Neural cell (in vitro differentiated cells): ENCODE results near the gene SLC25A29. TPM values are rescaled to one million over a fixed set of nuclear protein-coding genes. Genes with fewer than 3 reads are reported as not detected.

ENCODE experiments used
- H2AFZ ChIP-seq: fragments of 200-600, 300-800 bp; sonication (generic), shearing (Covaris generic); 2 replicates; pipeline ENCODE4 v1.6.0; 2014; ENCODE audit warnings: low read depth, mild to moderate bottlenecking, antibody characterized with exemption, low read length, moderate library complexity
- H3F3A ChIP-seq: fragments of 200-600 bp; shearing (Covaris generic); 2 replicates; pipeline ENCODE4 v1.6.1; 2016; ENCODE audit warnings: mild to moderate bottlenecking, moderate library complexity, mixed read lengths, antibody characterized with exemption, low read length; ENCODE audit not compliant: insufficient read depth, poor library complexity, severe bottlenecking
- H3K27ac ChIP-seq: fragments of 200-600, 300-800 bp; sonication (generic), shearing (Covaris generic); 2 replicates; pipeline ENCODE4 v1.5.1; 2014; ENCODE audit warnings: mild to moderate bottlenecking, low read length, moderate library complexity
- H3K27me3 ChIP-seq: fragments of 300-800, 200-600 bp; sonication (generic), shearing (Covaris generic); 2 replicates; pipeline ENCODE4 v1.6.0; 2014; ENCODE audit warnings: mild to moderate bottlenecking, low read depth, low read length, moderate library complexity; ENCODE audit not compliant: insufficient read depth
- H3K36me3 ChIP-seq: fragments of 300-800, 200-600 bp; sonication (generic), shearing (Covaris generic); 2 replicates; pipeline ENCODE4 v1.5.1; 2014; ENCODE audit warnings: mild to moderate bottlenecking, antibody characterized with exemption, low read length, moderate library complexity; ENCODE audit not compliant: insufficient read depth
- H3K4me2 ChIP-seq: fragments of 300-800, 200-600 bp; sonication (generic), shearing (Covaris generic); 2 replicates; pipeline ENCODE4 v1.6.0; 2014; ENCODE audit warnings: mild to moderate bottlenecking, low read length
- H3K4me3 ChIP-seq: fragments of 300-800, 200-600 bp; sonication (generic), shearing (Covaris generic); 2 replicates; pipeline ENCODE4 v1.5.1; 2014; ENCODE audit warnings: mild to moderate bottlenecking, low read length, moderate library complexity
- H3K79me2 ChIP-seq: fragments of 200-600 bp; shearing (Covaris generic); replicated peaks from 2 replicates; pipeline ENCODE4 v1.6.0; 2014; ENCODE audit warnings: mild to moderate bottlenecking, low read length, moderate library complexity; ENCODE audit not compliant: insufficient read depth
- H3K9ac ChIP-seq: fragments of 300-800, 200-600 bp; sonication (generic), shearing (Covaris generic); 2 replicates; pipeline ENCODE4 v1.6.1; 2016; ENCODE audit warnings: mild to moderate bottlenecking, low read length, mixed read lengths
- H3K9me2 ChIP-seq: fragments of 200-600 bp; shearing (Covaris generic); 2 replicates; pipeline ENCODE4 v1.6.1; 2016; ENCODE audit warnings: mild to moderate bottlenecking, low read length, mixed read lengths; ENCODE audit not compliant: insufficient read depth
- H3K9me3 ChIP-seq: fragments of 200-600, 300-800 bp; sonication (generic), shearing (Covaris generic); 2 replicates; pipeline ENCODE4 v1.6.1; 2016; ENCODE audit warnings: mild to moderate bottlenecking, mixed run types, low read length, moderate library complexity, mixed read lengths
- H4K20me1 ChIP-seq: fragments of 200-600 bp; shearing (Covaris generic); 2 replicates; pipeline ENCODE4 v1.6.1; 2016; ENCODE audit warnings: mild to moderate bottlenecking, mixed run types; ENCODE audit not compliant: insufficient read depth
- EP300 ChIP-seq: fragments of 450-650 bp; conservative IDR thresholded peaks from 2 replicates; pipeline ENCODE4 v1.6.1; 2014; ENCODE audit warnings: antibody characterized with exemption, mild to moderate bottlenecking, moderate library complexity; ENCODE audit not compliant: poor library complexity, severe bottlenecking
- EZH2 ChIP-seq: fragments of 200-600, 300-800 bp; shearing (Covaris generic), sonication (generic); IDR thresholded peaks from 2 replicates; pipeline ENCODE4 v1.6.1; 2014; ENCODE audit warnings: antibody characterized with exemption, low read length, borderline replicate concordance, mild to moderate bottlenecking; ENCODE audit not compliant: insufficient read depth, poor library complexity, severe bottlenecking
- MXI1 ChIP-seq: fragments of 450-650 bp; conservative IDR thresholded peaks from 2 replicates; pipeline ENCODE4 v1.6.1; 2014; ENCODE audit warnings: antibody characterized with exemption, mild to moderate bottlenecking; ENCODE audit not compliant: poor library complexity, severe bottlenecking
- POLR2AphosphoS5 ChIP-seq: IDR thresholded peaks from 2 replicates; pipeline ENCODE4 v1.6.1; 2012
- RAD21 ChIP-seq: fragments of 450-650 bp; conservative IDR thresholded peaks from 2 replicates; pipeline ENCODE4 v1.6.1; 2014; ENCODE audit warnings: antibody characterized with exemption, mild to moderate bottlenecking, moderate library complexity
- REST ChIP-seq: IDR thresholded peaks from 2 replicates; pipeline ENCODE4 v1.6.1; 2012; ENCODE audit warnings: borderline replicate concordance
- SMC3 ChIP-seq: fragments of 450-650 bp; conservative IDR thresholded peaks from 2 replicates; pipeline ENCODE4 v1.6.1; 2014; ENCODE audit warnings: antibody characterized with exemption, mild to moderate bottlenecking, moderate library complexity; ENCODE audit not compliant: poor library complexity
- TAF1 ChIP-seq: IDR thresholded peaks from 2 replicates; pipeline ENCODE4 v1.6.1; 2012; ENCODE audit warnings: low read depth
- polyA plus RNA-seq: library from polyadenylated mRNA; depleted of rRNA; stranded (reverse); fragments of >200 nt; gene quantifications from 2 replicates; pipeline ENCODE4 v1.2.3, GENCODE V29; 2014
- TF ChIP-seq, protein P1 (sequence below): fragments of 450-650 bp; IDR thresholded peaks from 2 replicates; pipeline ENCODE4 v1.5.1; 2014; ENCODE audit warnings: antibody characterized with exemption, mild to moderate bottlenecking, moderate library complexity; ENCODE audit not compliant: poor library complexity, severe bottlenecking

Gene SLC25A29
- polyA plus RNA-seq, 1 donor from 2014 or later: 447 TPM

- H4K20me1 ChIP-seq: no peaks in the 10 kb centered on the region
- H3K36me3 ChIP-seq: no peaks in the 10 kb centered on the region
- no peaks in the 10 kb centered on the region for H3K9me2 ChIP-seq
- H3K79me2 ChIP-seq: no peaks in the 10 kb centered on the region
- no peak overlapping the region for H2AFZ ChIP-seq
- H3K4me3 ChIP-seq: no peak overlapping the region
- TF ChIP-seq, protein P1, sequence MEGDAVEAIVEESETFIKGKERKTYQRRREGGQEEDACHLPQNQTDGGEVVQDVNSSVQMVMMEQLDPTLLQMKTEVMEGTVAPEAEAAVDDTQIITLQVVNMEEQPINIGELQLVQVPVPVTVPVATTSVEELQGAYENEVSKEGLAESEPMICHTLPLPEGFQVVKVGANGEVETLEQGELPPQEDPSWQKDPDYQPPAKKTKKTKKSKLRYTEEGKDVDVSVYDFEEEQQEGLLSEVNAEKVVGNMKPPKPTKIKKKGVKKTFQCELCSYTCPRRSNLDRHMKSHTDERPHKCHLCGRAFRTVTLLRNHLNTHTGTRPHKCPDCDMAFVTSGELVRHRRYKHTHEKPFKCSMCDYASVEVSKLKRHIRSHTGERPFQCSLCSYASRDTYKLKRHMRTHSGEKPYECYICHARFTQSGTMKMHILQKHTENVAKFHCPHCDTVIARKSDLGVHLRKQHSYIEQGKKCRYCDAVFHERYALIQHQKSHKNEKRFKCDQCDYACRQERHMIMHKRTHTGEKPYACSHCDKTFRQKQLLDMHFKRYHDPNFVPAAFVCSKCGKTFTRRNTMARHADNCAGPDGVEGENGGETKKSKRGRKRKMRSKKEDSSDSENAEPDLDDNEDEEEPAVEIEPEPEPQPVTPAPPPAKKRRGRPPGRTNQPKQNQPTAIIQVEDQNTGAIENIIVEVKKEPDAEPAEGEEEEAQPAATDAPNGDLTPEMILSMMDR: no peak
- TF ChIP-seq EZH2: no peak
- TF ChIP-seq MXI1: no peak
- no peak for TF ChIP-seq TAF1
- TF ChIP-seq SMC3: no peak
- TF ChIP-seq POLR2AphosphoS5: no peak
- TF ChIP-seq RAD21: no peak
- no peak for TF ChIP-seq EP300
- TF ChIP-seq REST: no peak
- no peaks in the 10 kb centered on the region for H3F3A ChIP-seq
- H3K4me2 ChIP-seq: no peak overlapping the region
- no peak overlapping the region for H3K9ac ChIP-seq
- H3K9me3 ChIP-seq: no peaks in the 10 kb centered on the region
- H3K27me3 ChIP-seq: no peaks in the 10 kb centered on the region
- H3K27ac ChIP-seq: no peak overlapping the region
Measured at GRCh38 chr14:100328495-100329163, 22.4 kb upstream of the SLC25A29 start.

- H3K9me3 ChIP-seq: no peaks in the 10 kb centered on the region
- H3K27me3 ChIP-seq: no peaks in the 10 kb centered on the region
- no peak for TF ChIP-seq EZH2
- no peak for TF ChIP-seq TAF1
- TF ChIP-seq REST: no peak
- TF ChIP-seq EP300: no peak
- H4K20me1 ChIP-seq: no peaks in the 10 kb centered on the region
- no peaks in the 10 kb centered on the region for H3K9me2 ChIP-seq
- no peak overlapping the region for H3K9ac ChIP-seq
- no peak overlapping the region for H3K27ac ChIP-seq
- no peaks in the 10 kb centered on the region for H3K36me3 ChIP-seq
- H3K79me2 ChIP-seq: no peaks in the 10 kb centered on the region
- H2AFZ ChIP-seq: no peak overlapping the region
- no peak overlapping the region for H3K4me3 ChIP-seq
- H3F3A ChIP-seq: no peaks in the 10 kb centered on the region
- H3K4me2 ChIP-seq: no peak overlapping the region
Measured at GRCh38 chr14:100327128-100327527, 20.9 kb upstream of the SLC25A29 start.
